Upper lobe of right lung (tissue), 1 donor: ENCODE measurements around the gene GNB3. TPM values are rescaled to one million over a fixed set of nuclear protein-coding genes. Genes with fewer than 3 reads are reported as not detected.

Experiments used
- ATAC-seq: fragments of 200-7000 bp; cut with Tn5 transposase; one replicate; pipeline ENCODE4 v1.9.1; 2020; ENCODE audit warnings: mild to moderate bottlenecking, moderate library complexity
- DNase-seq: peaks from one replicate; pipeline ENCODE4 v3.0.0-alpha.2; 2020
- H3K27ac ChIP-seq: fragments of 200-600 bp; one replicate; pipeline ENCODE4 v1.8.0; 2022
- H3K27me3 ChIP-seq: fragments of 200-600 bp; one replicate; pipeline ENCODE4 v1.8.0; 2022; ENCODE audit warnings: mild to moderate bottlenecking
- H3K36me3 ChIP-seq: fragments of 200-600 bp; one replicate; pipeline ENCODE4 v1.8.0; 2022
- H3K4me1 ChIP-seq: fragments of 200-600 bp; one replicate; pipeline ENCODE4 v1.8.0; 2022
- H3K4me3 ChIP-seq: fragments of 200-600 bp; one replicate; pipeline ENCODE4 v1.8.0; 2022; ENCODE audit warnings: mild to moderate bottlenecking
- H3K9me3 ChIP-seq: fragments of 200-600 bp; one replicate; pipeline ENCODE4 v1.8.0; 2022
- CTCF ChIP-seq: fragments of 200-600 bp; IDR thresholded peaks from one replicate; pipeline ENCODE4 v1.8.0; 2022; ENCODE audit warnings: antibody characterized with exemption
- intact Hi-C: fragments of 100-400 bp; cut with DNase I; formaldehyde crosslinking; loops from one replicate; pipeline ENCODE4 v1.11.0; 2022
- total RNA-seq: library from RNA; stranded (reverse); fragmentation: NEBNext Ultra II Directional; extraction: Animal tissue kit (Norgen Biotek cat#: 25700); gene quantifications from one replicate; pipeline ENCODE4 v1.2.1, GENCODE V29; 2021
- donor health status: DM: no; HTN: yes; CAD: no; lungs with severe emphysema.

The GNB3 gene
- total RNA-seq, 1 donor from 2014 or later = 0.32 TPM

- H3K9me3 ChIP-seq = no peaks in the 10 kb centered on the region
- no peak for ATAC-seq
- H3K27me3 ChIP-seq = no peaks in the 10 kb centered on the region
- no peaks in the 10 kb centered on the region for H3K36me3 ChIP-seq
- TF ChIP-seq CTCF = no peak
- H3K27ac ChIP-seq = no peak overlapping the region
- no peak overlapping the region for H3K4me3 ChIP-seq
- no peaks in the 10 kb centered on the region for H3K4me1 ChIP-seq
- DNase-seq = no peak
- intact Hi-C loops = no loop called here
Observed at GRCh38 chr12:6847676-6848075, 7.0 kb downstream of the GNB3 start.

- Histone ChIP-seq H3K4me3 (no peak overlapping the region), H3K36me3 (no peaks in the 10 kb centered on the region), H3K9me3 (no peaks in the 10 kb centered on the region), H3K4me1 (peaks cover 9% of the 10 kb centered on the region), H3K27ac (no peak overlapping the region), H3K27me3 (no peaks in the 10 kb centered on the region)
- DNase-seq (no peak), ATAC-seq (no peak)
- no peak for TF ChIP-seq CTCF
- intact Hi-C loops = no loop called here
Observed at GRCh38 chr12:6849427-6849826, 8.7 kb downstream of the GNB3 start.

GRCh38 chr12:6849976-6850560 is 9.3 kb downstream of the GNB3 start:
- H3K9me3 ChIP-seq = no peaks in the 10 kb centered on the region
- H3K4me3 ChIP-seq = no peak overlapping the region
- H3K27me3 ChIP-seq = no peaks in the 10 kb centered on the region
- intact Hi-C loops = no loop called here
- H3K4me1 ChIP-seq = peaks cover 9% of the 10 kb centered on the region
- H3K27ac ChIP-seq = no peak overlapping the region
- H3K36me3 ChIP-seq = peaks cover 5% of the 10 kb centered on the region
- DNase-seq (no peak), ATAC-seq (no peak)
- TF ChIP-seq CTCF = no peak

- TF ChIP-seq CTCF = no peak
- Histone ChIP-seq H3K4me3 (peak overlapping the region; percentile 85), H3K27ac (no peak overlapping the region), H3K4me1 (peaks cover 9% of the 10 kb centered on the region), H3K27me3 (no peaks in the 10 kb centered on the region), H3K36me3 (peaks cover 11% of the 10 kb centered on the region), H3K9me3 (no peaks in the 10 kb centered on the region)
- ATAC-seq (no peak), DNase-seq (no peak)
- intact Hi-C loops = no loop called here
Observed at GRCh38 chr12:6850796-6851152, 10.0 kb downstream of the GNB3 start.

- intact Hi-C loops = no loop called here
- peaks cover 16% of the 10 kb centered on the region for H3K36me3 ChIP-seq
- DNase-seq = peak; percentile 94
- no peaks in the 10 kb centered on the region for H3K9me3 ChIP-seq
- H3K4me1 ChIP-seq = peaks cover 9% of the 10 kb centered on the region
- ATAC-seq = peak; percentile 79
- H3K4me3 ChIP-seq = peak within 1 kb of the TSS; percentile 85
- no peaks in the 10 kb centered on the region for H3K27me3 ChIP-seq
- no peak for TF ChIP-seq CTCF
- H3K27ac ChIP-seq = peak within 1 kb of the TSS; percentile 96
Observed at GRCh38 chr12:6851153-6851920, 10.6 kb downstream of the GNB3 start, which contains the start of gene CDCA3. TSS of gene CDCA3 (minus strand) at chr12:6851286. CDS start at chr12:6850952, 334 bp downstream.
